ENCODE data around the gene SNAI3.

Gene SNAI3

DNA sequence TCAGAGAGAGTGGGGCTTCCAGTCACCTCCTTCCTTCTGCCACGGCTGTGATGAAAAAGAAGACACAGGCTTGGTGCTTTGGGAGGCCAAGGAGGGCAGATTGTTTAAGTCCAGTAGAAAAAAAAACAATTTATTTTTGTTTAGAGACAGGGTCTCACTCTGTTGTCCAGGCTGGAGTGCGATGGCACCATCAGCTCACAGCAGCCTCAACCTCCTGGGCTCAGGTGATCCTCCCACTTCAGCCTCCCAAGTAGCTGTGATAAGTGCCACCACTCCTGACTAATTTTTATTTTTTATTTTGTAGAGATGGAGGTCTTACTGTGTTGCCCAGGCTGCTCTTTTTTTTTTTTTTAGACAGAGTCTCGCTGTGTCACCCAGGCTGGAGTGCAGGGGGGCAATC is 20.7 kb downstream of the SNAI3 start:
- no peak for ATAC-seq
- TF ChIP-seq ZNF8 (CRISPR knock-in tag; IDR thresholded peaks at IDR 0.05) = no peak
- no peak for TF ChIP-seq ESRRG (CRISPR knock-in tag; IDR thresholded peaks at IDR 0.05)
- TF ChIP-seq TCF4 (CRISPR knock-in tag; IDR thresholded peaks at IDR 0.05; ENCODE audit: borderline replicate concordance) = no peak
- TF ChIP-seq BACH2 (CRISPR knock-in tag; IDR thresholded peaks at IDR 0.05; ENCODE audit: borderline replicate concordance) = no peak

DNA sequence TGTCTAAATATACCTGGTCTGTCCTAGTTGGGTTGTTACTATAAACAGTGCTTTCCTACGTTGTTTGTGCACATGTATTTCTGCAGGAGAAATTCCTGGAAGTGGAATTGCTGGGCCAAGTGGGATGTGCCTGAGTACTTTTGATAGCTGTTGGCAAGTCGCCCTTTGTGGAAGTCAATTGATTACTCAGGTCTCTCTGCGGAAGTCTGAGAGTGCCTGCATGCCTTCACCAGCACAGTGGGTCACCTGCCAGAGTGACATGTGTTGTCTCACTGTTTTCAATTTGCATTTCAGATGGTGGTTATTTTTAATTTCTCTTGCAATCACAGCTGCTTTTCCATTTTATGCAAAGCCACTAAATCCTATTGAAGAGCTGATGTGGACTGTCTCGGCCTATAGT is 21.2 kb downstream of the SNAI3 start:
- TF ChIP-seq, protein P1, sequence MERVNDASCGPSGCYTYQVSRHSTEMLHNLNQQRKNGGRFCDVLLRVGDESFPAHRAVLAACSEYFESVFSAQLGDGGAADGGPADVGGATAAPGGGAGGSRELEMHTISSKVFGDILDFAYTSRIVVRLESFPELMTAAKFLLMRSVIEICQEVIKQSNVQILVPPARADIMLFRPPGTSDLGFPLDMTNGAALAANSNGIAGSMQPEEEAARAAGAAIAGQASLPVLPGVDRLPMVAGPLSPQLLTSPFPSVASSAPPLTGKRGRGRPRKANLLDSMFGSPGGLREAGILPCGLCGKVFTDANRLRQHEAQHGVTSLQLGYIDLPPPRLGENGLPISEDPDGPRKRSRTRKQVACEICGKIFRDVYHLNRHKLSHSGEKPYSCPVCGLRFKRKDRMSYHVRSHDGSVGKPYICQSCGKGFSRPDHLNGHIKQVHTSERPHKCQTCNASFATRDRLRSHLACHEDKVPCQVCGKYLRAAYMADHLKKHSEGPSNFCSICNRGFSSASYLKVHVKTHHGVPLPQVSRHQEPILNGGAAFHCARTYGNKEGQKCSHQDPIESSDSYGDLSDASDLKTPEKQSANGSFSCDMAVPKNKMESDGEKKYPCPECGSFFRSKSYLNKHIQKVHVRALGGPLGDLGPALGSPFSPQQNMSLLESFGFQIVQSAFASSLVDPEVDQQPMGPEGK (CRISPR knock-in tag; IDR thresholded peaks at IDR 0.05; ENCODE audit: borderline replicate concordance) = no peak
- TF ChIP-seq RARB (CRISPR knock-in tag; IDR thresholded peaks at IDR 0.05) (no peak), ZNF565 (CRISPR knock-in tag; conservative IDR thresholded peaks at IDR 0.05; ENCODE audit: low read depth) (no peak), BACH2 (CRISPR knock-in tag; IDR thresholded peaks at IDR 0.05; ENCODE audit: borderline replicate concordance) (no peak), ARNTL (CRISPR knock-in tag; IDR thresholded peaks at IDR 0.05; ENCODE audit: borderline replicate concordance, low read depth) (no peak), ZFP3 (CRISPR knock-in tag; IDR thresholded peaks at IDR 0.05) (no peak), SNAI2 (CRISPR knock-in tag; IDR thresholded peaks at IDR 0.05) (no peak), PPARA (CRISPR knock-in tag; IDR thresholded peaks at IDR 0.05; ENCODE audit: borderline replicate concordance) (no peak), GLIS3 (CRISPR knock-in tag; IDR thresholded peaks at IDR 0.05) (no peak), ZNF8 (CRISPR knock-in tag; IDR thresholded peaks at IDR 0.05) (no peak), TCF4 (CRISPR knock-in tag; IDR thresholded peaks at IDR 0.05; ENCODE audit: borderline replicate concordance) (no peak), ESRRG (CRISPR knock-in tag; IDR thresholded peaks at IDR 0.05) (no peak)
- TF ChIP-seq, protein P2, sequence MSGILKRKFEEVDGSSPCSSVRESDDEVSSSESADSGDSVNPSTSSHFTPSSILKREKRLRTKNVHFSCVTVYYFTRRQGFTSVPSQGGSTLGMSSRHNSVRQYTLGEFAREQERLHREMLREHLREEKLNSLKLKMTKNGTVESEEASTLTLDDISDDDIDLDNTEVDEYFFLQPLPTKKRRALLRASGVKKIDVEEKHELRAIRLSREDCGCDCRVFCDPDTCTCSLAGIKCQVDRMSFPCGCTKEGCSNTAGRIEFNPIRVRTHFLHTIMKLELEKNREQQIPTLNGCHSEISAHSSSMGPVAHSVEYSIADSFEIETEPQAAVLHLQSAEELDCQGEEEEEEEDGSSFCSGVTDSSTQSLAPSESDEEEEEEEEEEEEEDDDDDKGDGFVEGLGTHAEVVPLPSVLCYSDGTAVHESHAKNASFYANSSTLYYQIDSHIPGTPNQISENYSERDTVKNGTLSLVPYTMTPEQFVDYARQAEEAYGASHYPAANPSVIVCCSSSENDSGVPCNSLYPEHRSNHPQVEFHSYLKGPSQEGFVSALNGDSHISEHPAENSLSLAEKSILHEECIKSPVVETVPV (CRISPR knock-in tag; IDR thresholded peaks at IDR 0.05) = no peak
- TF ChIP-seq, protein P3, sequence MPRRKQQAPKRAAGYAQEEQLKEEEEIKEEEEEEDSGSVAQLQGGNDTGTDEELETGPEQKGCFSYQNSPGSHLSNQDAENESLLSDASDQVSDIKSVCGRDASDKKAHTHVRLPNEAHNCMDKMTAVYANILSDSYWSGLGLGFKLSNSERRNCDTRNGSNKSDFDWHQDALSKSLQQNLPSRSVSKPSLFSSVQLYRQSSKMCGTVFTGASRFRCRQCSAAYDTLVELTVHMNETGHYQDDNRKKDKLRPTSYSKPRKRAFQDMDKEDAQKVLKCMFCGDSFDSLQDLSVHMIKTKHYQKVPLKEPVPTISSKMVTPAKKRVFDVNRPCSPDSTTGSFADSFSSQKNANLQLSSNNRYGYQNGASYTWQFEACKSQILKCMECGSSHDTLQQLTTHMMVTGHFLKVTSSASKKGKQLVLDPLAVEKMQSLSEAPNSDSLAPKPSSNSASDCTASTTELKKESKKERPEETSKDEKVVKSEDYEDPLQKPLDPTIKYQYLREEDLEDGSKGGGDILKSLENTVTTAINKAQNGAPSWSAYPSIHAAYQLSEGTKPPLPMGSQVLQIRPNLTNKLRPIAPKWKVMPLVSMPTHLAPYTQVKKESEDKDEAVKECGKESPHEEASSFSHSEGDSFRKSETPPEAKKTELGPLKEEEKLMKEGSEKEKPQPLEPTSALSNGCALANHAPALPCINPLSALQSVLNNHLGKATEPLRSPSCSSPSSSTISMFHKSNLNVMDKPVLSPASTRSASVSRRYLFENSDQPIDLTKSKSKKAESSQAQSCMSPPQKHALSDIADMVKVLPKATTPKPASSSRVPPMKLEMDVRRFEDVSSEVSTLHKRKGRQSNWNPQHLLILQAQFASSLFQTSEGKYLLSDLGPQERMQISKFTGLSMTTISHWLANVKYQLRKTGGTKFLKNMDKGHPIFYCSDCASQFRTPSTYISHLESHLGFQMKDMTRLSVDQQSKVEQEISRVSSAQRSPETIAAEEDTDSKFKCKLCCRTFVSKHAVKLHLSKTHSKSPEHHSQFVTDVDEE (CRISPR knock-in tag; IDR thresholded peaks at IDR 0.05) = no peak
- TF ChIP-seq, protein P4, sequence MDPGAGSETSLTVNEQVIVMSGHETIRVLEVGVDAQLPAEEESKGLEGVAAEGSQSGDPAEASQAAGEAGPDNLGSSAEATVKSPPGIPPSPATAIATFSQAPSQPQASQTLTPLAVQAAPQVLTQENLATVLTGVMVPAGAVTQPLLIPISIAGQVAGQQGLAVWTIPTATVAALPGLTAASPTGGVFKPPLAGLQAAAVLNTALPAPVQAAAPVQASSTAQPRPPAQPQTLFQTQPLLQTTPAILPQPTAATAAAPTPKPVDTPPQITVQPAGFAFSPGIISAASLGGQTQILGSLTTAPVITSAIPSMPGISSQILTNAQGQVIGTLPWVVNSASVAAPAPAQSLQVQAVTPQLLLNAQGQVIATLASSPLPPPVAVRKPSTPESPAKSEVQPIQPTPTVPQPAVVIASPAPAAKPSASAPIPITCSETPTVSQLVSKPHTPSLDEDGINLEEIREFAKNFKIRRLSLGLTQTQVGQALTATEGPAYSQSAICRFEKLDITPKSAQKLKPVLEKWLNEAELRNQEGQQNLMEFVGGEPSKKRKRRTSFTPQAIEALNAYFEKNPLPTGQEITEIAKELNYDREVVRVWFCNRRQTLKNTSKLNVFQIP (CRISPR knock-in tag; IDR thresholded peaks at IDR 0.05; ENCODE audit: borderline replicate concordance, low read depth) = no peak
- no peak for ATAC-seq

DNA sequence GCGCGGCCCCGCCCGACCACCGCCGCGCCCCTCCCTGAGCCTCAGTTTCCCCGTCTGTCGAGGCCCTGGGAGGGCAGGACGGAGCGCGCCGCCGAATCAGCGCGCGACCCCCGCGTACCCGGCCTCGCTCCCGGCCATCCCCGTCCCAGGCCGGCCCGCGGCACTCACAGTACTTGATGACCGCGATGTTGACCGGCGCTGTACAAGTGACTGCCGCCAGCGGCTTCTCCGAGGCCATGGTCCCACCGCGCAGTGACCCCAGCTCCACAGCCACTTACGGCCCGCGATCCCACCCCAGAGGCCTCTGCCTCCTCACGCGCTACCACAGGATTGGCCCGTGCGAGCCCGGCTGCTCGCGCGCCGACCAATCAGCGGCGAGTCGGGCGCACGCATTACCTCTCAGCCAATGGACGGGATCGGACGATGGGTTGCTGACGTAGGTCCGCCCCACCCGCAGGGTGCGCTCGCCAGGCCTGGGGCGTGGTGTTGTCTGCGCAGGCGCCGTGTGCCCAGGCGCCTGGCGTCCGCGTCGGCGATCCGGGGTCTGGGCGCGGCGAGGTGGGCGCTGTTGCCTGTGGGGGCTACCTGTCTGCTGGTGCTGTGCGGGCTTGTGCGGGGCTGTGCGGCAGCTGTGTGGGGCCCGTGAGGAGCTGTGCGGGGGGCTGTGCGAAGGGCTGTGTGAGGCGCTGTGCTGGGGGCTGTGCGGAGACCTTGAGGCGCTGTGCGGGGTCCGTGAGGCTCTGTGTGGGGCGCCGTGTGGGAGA is 23.3 kb downstream of the SNAI3 start, which contains the start of gene MVD:
TSS of gene MVD (minus strand) at position 249 of the 764 bp plus-strand sequence. CDS start at position 238, 11 bp downstream.
- peak; percentile 99 for ATAC-seq
- TF ChIP-seq TOX (CRISPR knock-in tag; IDR thresholded peaks at IDR 0.05; ENCODE audit: borderline replicate concordance) = no peak
- no peak for TF ChIP-seq ZNF565 (CRISPR knock-in tag; conservative IDR thresholded peaks at IDR 0.05; ENCODE audit: low read depth)
- TF ChIP-seq GLIS3 (CRISPR knock-in tag; IDR thresholded peaks at IDR 0.05) = no peak
- TF ChIP-seq CSDC2 (CRISPR knock-in tag; IDR thresholded peaks at IDR 0.05) = no peak
- TF ChIP-seq ZNF70 (CRISPR knock-in tag; IDR thresholded peaks at IDR 0.05) = no peak
- TF ChIP-seq ESRRG (CRISPR knock-in tag; IDR thresholded peaks at IDR 0.05) = no peak
- TF ChIP-seq, protein P2 (CRISPR knock-in tag; IDR thresholded peaks at IDR 0.05) = no peak
- TF ChIP-seq ZFP30 (CRISPR knock-in tag; IDR thresholded peaks at IDR 0.05) = no peak
- no peak for TF ChIP-seq ZNF8 (CRISPR knock-in tag; IDR thresholded peaks at IDR 0.05)
- no peak for TF ChIP-seq OSR1 (CRISPR knock-in tag; IDR thresholded peaks at IDR 0.05)
- TF ChIP-seq, protein P3 (CRISPR knock-in tag; IDR thresholded peaks at IDR 0.05) = no peak
- no peak for TF ChIP-seq RARB (CRISPR knock-in tag; IDR thresholded peaks at IDR 0.05)
- TF ChIP-seq PPARA (CRISPR knock-in tag; IDR thresholded peaks at IDR 0.05; ENCODE audit: borderline replicate concordance) = no peak
- TF ChIP-seq ZFP3 (CRISPR knock-in tag; IDR thresholded peaks at IDR 0.05) = no peak
- TF ChIP-seq SNAI2 (CRISPR knock-in tag; IDR thresholded peaks at IDR 0.05) = no peak
- no peak for TF ChIP-seq ARNTL (CRISPR knock-in tag; IDR thresholded peaks at IDR 0.05; ENCODE audit: borderline replicate concordance, low read depth)
- TF ChIP-seq BACH2 (CRISPR knock-in tag; IDR thresholded peaks at IDR 0.05; ENCODE audit: borderline replicate concordance) = no peak
- TF ChIP-seq, protein P1 (CRISPR knock-in tag; IDR thresholded peaks at IDR 0.05; ENCODE audit: borderline replicate concordance) = no peak
